Activated CD8-positive, alpha-beta T cell treated with anti-CD3 and anti-CD28 coated beads, Interleukin-2, amount 10 ng/mL, durations not matched to agents 7 days and 5 days (primary cell): ENCODE data around the gene POPDC3. TPM values are rescaled to one million over a fixed set of nuclear protein-coding genes. Genes with fewer than 3 reads are reported as not detected.
"Not testable (repeated sequence)": the region's sequence is repeated elsewhere in the genome, so short reads cannot be mapped to it uniquely, and the experiment has no call there.

ENCODE experiments used
- ATAC-seq: fragments of 150-1000 bp; cut with Tn5 transposase; one replicate; pipeline ENCODE4 v1.10.0; 2021; ENCODE audit warnings: moderate library complexity
- CTCF ChIA-PET: fragments of 350-600 bp; sonication (Branson Sonifier 250); formaldehyde crosslinking; loops from one replicate; lab custom pipeline; 2021; ENCODE audit warnings: antibody characterized with exemption; lab: Charles Lee
- POLR2A ChIA-PET: fragments of 350-600 bp; sonication (Branson Sonifier 250); formaldehyde crosslinking; loops from one replicate; lab custom pipeline; 2021; ENCODE audit warnings: antibody characterized with exemption; lab: Charles Lee
- DNase-seq: peaks from one replicate; pipeline ENCODE4 v3.0.0-alpha.2; 2020
- H3K27ac Mint-ChIP-seq: one replicate; pipeline ENCODE4 v1.8.0; 2021; ENCODE audit warnings: mild to moderate bottlenecking, mixed read lengths
- H3K27me3 Mint-ChIP-seq: one replicate; pipeline ENCODE4 v1.8.0; 2021; ENCODE audit warnings: low read depth, mixed read lengths
- H3K36me3 Mint-ChIP-seq: one replicate; pipeline ENCODE4 v1.8.0; 2021; ENCODE audit warnings: low read depth, mixed read lengths
- H3K4me1 Mint-ChIP-seq: one replicate; pipeline ENCODE4 v1.8.0; 2021; ENCODE audit warnings: low read depth, mixed read lengths
- H3K4me3 Mint-ChIP-seq: one replicate; pipeline ENCODE4 v1.8.0; 2021; ENCODE audit warnings: mild to moderate bottlenecking, mixed read lengths
- H3K9me3 Mint-ChIP-seq: one replicate; pipeline ENCODE4 v1.8.0; 2022; ENCODE audit warnings: mixed read lengths; ENCODE audit not compliant: insufficient read depth
- total RNA-seq, 2 experiments: library from RNA; stranded (reverse); gene quantifications; one replicate each; pipeline ENCODE4 v1.2.3, GENCODE V29; 2021

POPDC3 gene
- total RNA-seq, 2 experiments from 2014 or later, result not detected

DNA sequence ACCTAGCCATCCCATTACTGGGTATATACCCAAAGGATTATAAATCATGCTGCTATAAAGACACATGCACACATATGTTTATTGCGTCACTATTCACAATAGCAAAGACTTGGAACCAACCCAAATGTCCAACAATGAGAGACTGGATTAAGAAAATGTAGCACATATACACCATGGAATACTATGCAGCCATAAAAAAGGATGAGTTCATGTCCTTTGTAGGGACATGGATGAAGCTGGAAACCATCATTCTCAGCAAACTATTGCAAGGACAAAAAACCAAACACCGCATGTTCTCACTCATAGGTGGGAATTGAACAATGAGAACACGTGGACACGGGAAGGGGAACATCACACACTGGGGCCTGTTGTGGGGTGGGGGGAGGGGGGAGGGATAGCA lies 7.3 kb downstream of the POPDC3 start:
- H3K4me1 Mint-ChIP-seq, H3K36me3 Mint-ChIP-seq, DNase-seq, CTCF ChIA-PET, H3K4me3 Mint-ChIP-seq, H3K27ac Mint-ChIP-seq, ATAC-seq, H3K9me3 Mint-ChIP-seq: not testable (repeated sequence)
- peaks cover 12% of the 10 kb centered on the region for H3K27me3 Mint-ChIP-seq
- POLR2A ChIA-PET, result interaction anchor here (0.6 kb wide), 1 partner anchor 124 kb away, joined by 3 read pairs; no protein-coding TSS in a partner anchor

DNA sequence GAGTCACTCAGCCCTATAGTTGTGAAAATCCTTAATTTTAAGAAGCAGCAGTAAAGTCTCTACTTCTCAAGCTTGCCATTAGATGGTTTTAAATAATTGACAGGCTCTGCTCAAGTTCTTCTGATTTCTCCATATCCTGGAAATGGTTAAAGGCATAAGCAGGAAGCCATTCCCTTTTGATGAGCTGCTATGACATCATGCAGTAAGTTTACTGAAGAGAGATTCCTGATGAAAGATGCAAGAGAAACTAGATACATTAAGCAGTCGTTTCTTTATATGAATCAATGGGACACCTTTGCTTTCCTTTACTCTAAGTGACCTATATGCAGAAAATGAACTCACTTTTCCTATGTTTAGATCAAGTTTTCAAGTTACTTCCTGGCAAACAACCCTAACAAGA lies 9.8 kb downstream of the POPDC3 start:
- H3K27me3 Mint-ChIP-seq, result peaks cover 20% of the 10 kb centered on the region
- POLR2A ChIA-PET, result no interaction called here
- H3K4me3 Mint-ChIP-seq, result no peak overlapping the region
- CTCF ChIA-PET, result no interaction called here
- H3K27ac Mint-ChIP-seq, result no peak overlapping the region
- no peaks in the 10 kb centered on the region for H3K4me1 Mint-ChIP-seq
- DNase-seq (no peak), ATAC-seq (no peak)
- H3K36me3 Mint-ChIP-seq, result no peaks in the 10 kb centered on the region
- H3K9me3 Mint-ChIP-seq, result no peaks in the 10 kb centered on the region

DNA sequence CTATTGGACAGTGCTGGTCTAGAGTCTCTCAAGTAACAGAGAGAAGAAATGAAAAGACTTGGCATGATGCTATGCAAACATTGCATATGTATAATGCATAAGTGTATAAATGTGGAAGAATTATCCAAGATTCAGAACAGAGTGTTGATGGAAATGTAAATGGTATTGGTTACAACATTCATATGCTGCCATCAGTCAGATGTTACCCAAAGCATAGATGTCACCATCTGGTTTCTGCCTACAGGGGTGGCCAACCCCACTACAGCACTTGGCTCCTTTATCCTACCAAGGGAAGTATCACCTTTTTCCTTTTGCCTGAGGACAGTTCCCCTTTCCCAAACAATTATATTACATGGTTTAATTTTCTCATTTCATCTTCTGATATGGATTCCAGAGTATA lies 11.9 kb downstream of the POPDC3 start:
- Mint-ChIP-seq H3K27me3 (peaks cover 26% of the 10 kb centered on the region), H3K4me3 (no peak overlapping the region), H3K36me3 (no peaks in the 10 kb centered on the region), H3K9me3 (no peaks in the 10 kb centered on the region), H3K27ac (no peak overlapping the region), H3K4me1 (no peaks in the 10 kb centered on the region)
- DNase-seq (no peak), ATAC-seq (no peak)
- POLR2A ChIA-PET, result no interaction called here
- CTCF ChIA-PET, result no interaction called here

DNA sequence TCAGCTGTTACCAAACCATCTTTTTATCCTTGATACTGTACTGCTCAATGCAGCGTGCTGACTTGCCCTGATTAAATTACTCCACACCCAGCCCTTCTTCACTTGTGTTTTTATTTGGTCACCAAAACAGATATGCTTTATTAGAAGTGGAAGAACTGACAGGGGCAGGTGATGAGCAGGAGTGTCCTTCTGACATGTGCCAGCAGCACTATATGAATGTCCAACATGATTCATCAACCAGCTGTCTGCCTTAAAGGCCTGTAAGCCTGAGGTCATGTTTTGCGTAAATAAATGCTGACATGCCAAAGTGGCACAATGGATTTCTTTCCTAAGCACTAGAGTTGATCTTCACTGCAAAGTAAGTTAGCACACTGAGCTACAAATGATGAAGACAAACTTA lies 15.4 kb downstream of the POPDC3 start:
- ChIA-PET POLR2A (no interaction called here), CTCF (no interaction called here)
- DNase-seq (no peak), ATAC-seq (no peak)
- Mint-ChIP-seq H3K4me3 (no peak overlapping the region), H3K27me3 (peaks cover 21% of the 10 kb centered on the region), H3K27ac (no peak overlapping the region), H3K4me1 (no peaks in the 10 kb centered on the region), H3K36me3 (no peaks in the 10 kb centered on the region), H3K9me3 (no peaks in the 10 kb centered on the region)

DNA sequence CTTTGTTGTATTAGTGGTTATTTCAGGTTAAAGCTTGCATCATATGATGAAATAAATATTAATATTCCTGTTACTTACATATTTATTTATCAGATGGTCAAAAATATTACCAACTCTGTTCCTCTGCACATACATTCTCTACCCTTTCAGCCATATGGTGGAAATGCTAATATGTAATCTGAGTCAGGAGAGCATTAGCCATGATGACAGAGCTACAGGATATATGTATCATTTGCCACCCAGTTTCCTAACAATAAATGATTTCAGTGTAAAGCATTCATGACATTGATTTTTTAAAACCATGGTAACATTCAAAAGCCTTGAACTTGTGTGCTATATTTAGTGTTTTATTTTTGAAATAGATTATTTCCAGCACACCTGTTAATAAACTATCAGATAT lies 16.6 kb downstream of the POPDC3 start:
- no peak for ATAC-seq
- no peaks in the 10 kb centered on the region for H3K36me3 Mint-ChIP-seq
- no peak for DNase-seq
- ChIA-PET POLR2A (no interaction called here), CTCF (no interaction called here)
- peaks cover 23% of the 10 kb centered on the region for H3K27me3 Mint-ChIP-seq
- H3K4me1 Mint-ChIP-seq, result no peaks in the 10 kb centered on the region
- no peak overlapping the region for H3K27ac Mint-ChIP-seq
- H3K9me3 Mint-ChIP-seq, result no peaks in the 10 kb centered on the region
- no peak overlapping the region for H3K4me3 Mint-ChIP-seq

DNA sequence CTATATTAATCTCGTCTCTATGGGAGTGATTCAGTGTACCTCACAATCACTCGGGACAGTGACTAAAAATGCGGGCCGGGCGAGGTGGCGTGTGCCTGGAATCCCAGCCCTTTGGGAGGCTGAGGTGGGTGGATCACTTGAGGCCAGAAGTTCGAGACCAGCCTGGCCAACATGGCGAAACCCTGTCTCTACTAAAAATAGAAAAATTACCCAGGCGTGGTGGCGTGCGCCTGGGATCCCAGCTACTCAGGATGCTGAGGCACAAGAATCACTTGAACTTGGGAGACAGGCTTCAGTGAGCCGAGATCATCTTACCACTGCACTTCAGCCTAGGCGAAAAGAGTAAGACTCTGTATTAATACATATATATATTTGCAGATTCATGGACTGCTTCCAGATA lies 17.4 kb downstream of the POPDC3 start:
- Mint-ChIP-seq H3K9me3 (no peaks in the 10 kb centered on the region), H3K36me3 (no peaks in the 10 kb centered on the region), H3K4me1 (no peaks in the 10 kb centered on the region), H3K4me3 (no peak overlapping the region), H3K27me3 (peaks cover 18% of the 10 kb centered on the region), H3K27ac (no peak overlapping the region)
- DNase-seq (no peak), ATAC-seq (no peak)
- POLR2A ChIA-PET, result no interaction called here
- CTCF ChIA-PET, result no interaction called here

DNA sequence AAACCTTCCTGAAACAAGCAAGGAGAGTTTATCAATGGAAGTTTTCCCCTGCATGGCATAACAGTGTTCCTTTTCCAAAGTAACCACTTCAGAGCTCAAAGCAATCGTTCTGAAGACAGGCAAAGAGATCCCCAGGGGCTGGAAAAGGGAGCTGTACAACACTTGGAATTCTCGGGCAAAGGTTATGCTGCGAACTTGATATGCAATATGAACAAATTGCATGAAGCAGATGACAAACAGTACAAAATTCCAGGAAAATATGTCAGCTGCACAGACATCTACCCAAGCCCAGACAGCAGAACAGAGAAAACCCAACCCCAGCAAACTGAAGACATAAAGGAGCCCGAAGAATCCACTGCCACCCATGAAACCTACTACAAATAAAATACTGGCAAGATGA lies 18.4 kb downstream of the POPDC3 start:
- no peak for DNase-seq
- no peak overlapping the region for H3K27ac Mint-ChIP-seq
- H3K4me3 Mint-ChIP-seq, result no peak overlapping the region
- CTCF ChIA-PET, result no interaction called here
- POLR2A ChIA-PET, result no interaction called here
- no peak for ATAC-seq
- H3K4me1 Mint-ChIP-seq, result no peaks in the 10 kb centered on the region
- H3K9me3 Mint-ChIP-seq, result no peaks in the 10 kb centered on the region
- H3K36me3 Mint-ChIP-seq, result no peaks in the 10 kb centered on the region
- H3K27me3 Mint-ChIP-seq, result peaks cover 13% of the 10 kb centered on the region

DNA sequence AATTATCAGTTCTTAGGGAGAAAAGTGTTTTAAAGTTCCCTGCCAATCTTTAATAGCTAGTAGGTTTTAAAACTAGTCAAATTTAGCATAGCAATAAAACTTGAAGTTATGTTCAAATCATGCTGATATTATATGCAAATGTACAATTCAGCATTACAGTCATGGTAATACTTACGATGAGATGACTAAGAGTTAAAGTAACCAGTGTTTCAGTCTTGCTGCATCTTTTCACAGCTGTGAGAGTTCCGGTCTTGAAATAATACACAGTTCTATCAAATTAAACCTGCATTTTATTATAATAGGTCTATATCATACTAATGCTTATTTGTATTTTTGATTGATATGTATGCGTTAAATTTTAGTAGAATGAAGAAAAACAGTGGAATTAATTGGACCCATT lies 26.1 kb downstream of the POPDC3 start:
- DNase-seq (no peak), ATAC-seq (no peak)
- H3K27ac Mint-ChIP-seq, result no peak overlapping the region
- H3K9me3 Mint-ChIP-seq, result no peaks in the 10 kb centered on the region
- POLR2A ChIA-PET, result no interaction called here
- peaks cover 13% of the 10 kb centered on the region for H3K27me3 Mint-ChIP-seq
- CTCF ChIA-PET, result no interaction called here
- no peaks in the 10 kb centered on the region for H3K36me3 Mint-ChIP-seq
- H3K4me1 Mint-ChIP-seq, result no peaks in the 10 kb centered on the region
- H3K4me3 Mint-ChIP-seq, result no peak overlapping the region

DNA sequence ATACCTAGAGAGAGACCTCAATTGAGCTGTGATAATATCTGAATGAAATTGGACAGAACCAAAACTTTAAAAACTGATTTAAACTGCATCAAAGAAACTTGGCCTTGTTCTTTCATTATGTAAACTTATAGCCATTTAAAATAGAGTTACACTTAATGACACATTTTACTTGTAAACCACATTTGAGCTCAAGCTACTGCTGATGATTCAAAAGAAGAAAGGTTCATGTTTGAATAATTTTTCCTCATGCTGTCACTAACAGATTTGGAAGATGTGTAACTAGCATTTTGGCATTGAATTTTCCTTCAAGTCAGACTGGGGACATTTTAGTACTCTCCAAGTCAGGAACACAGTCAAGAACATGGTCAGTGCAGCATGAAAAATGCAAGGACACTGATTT lies 26.9 kb downstream of the POPDC3 start:
- Mint-ChIP-seq H3K4me1 (no peaks in the 10 kb centered on the region), H3K27me3 (peaks cover 11% of the 10 kb centered on the region), H3K36me3 (no peaks in the 10 kb centered on the region), H3K27ac (no peak overlapping the region), H3K9me3 (no peaks in the 10 kb centered on the region), H3K4me3 (no peak overlapping the region)
- CTCF ChIA-PET, result no interaction called here
- ATAC-seq (no peak), DNase-seq (no peak)
- POLR2A ChIA-PET, result no interaction called here

DNA sequence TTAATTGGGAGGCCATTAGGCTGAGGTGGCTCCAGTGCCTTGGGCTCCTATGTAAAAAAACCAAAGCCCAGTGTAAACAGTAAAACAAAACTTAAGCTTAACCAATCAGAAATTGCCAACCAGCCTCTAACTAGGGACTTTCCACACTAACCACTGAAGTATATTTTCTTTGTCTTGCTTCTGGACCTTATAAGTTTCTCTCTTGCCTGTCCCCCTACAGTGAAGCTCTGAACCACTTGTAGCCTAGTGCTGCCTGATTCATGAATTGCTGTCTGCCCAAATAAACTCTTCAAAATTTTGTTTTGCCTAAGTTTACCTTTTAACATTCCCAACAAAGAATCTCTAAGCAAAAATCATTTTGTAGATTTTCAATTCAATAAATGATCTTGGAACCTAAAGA lies 28.2 kb downstream of the POPDC3 start:
- ChIA-PET CTCF (no interaction called here), POLR2A (no interaction called here)
- ATAC-seq (no peak), DNase-seq (no peak)
- no peaks in the 10 kb centered on the region for H3K4me1 Mint-ChIP-seq
- H3K36me3 Mint-ChIP-seq, result no peaks in the 10 kb centered on the region
- H3K27me3 Mint-ChIP-seq, result peaks cover 11% of the 10 kb centered on the region
- H3K9me3 Mint-ChIP-seq, result no peaks in the 10 kb centered on the region
- H3K4me3 Mint-ChIP-seq, result no peak overlapping the region
- H3K27ac Mint-ChIP-seq, result no peak overlapping the region

DNA sequence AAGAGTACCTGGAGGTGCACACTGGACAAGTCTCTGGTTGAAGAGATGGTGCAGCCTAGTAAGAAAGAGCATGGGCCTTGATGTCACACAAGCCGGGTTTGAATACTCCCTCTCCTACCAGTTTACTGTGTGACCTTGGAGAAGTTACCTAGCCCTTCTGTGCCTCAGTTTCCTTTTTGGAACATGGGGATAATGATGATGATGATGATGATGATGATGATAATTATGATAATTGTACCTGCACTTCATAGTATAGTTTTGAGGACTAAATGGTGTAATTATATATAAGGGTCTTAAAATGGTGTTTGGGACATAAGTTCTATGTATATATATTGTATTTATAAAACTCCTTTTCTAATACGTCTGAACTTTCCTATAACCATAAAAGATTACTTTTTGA lies 41.7 kb downstream of the POPDC3 start:
- CTCF ChIA-PET, result no interaction called here
- no peak overlapping the region for H3K27ac Mint-ChIP-seq
- DNase-seq (no peak), ATAC-seq (no peak)
- no peaks in the 10 kb centered on the region for H3K36me3 Mint-ChIP-seq
- POLR2A ChIA-PET, result no interaction called here
- H3K27me3 Mint-ChIP-seq, result peaks cover 58% of the 10 kb centered on the region
- peaks cover 8% of the 10 kb centered on the region for H3K4me1 Mint-ChIP-seq
- no peaks in the 10 kb centered on the region for H3K9me3 Mint-ChIP-seq
- no peak overlapping the region for H3K4me3 Mint-ChIP-seq

DNA sequence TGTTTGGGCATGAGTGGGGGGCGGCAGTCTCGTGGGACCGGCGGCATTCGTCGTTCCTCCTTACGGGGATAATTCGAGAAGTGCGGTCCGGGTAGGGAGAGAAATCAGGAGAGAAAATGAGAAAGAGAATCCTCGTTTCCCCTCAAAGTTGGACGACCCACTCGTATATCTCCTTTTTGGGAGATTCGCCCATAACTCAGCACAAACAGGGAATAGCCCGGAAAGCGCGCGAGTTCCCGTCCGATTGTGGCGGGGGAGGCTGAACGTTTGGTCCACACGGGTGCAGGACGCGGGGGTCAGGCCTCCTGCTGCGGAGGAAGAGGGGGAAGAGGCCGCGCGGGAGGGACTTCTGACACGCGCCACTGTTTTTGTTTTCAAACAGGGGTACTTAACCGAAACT lies 42.4 kb downstream of the POPDC3 start:
- Mint-ChIP-seq H3K4me3 (peak overlapping the region; percentile 55), H3K36me3 (no peaks in the 10 kb centered on the region), H3K4me1 (peaks cover 8% of the 10 kb centered on the region), H3K27ac (no peak overlapping the region), H3K9me3 (no peaks in the 10 kb centered on the region), H3K27me3 (peaks cover 59% of the 10 kb centered on the region)
- CTCF ChIA-PET, result interaction anchor here (1.3 kb wide), 1 partner anchor 50 kb away, joined by 4 read pairs; no protein-coding TSS in a partner anchor
- no peak for DNase-seq
- POLR2A ChIA-PET, result no interaction called here
- ATAC-seq, result no peak
